HEK293 (cell line): ENCODE results near the gene PANK4.

Source experiments
- CTCF ChIP-seq: fragments of 450-650 bp; formaldehyde crosslinking; IDR thresholded peaks from 2 replicates; pipeline ENCODE4 v1.5.1; 2016; ENCODE audit warnings: missing biosample characterization, missing genetic modification characterization
- HOXA7 ChIP-seq: sonication (generic); formaldehyde crosslinking; IDR thresholded peaks from 2 replicates; pipeline ENCODE4 v1.8.1; 2022; ENCODE audit warnings: missing genetic modification reagents, borderline replicate concordance
- KLF10 ChIP-seq: fragments of 450-650 bp; IDR thresholded peaks from 2 replicates; pipeline ENCODE4 v1.5.1; 2018; ENCODE audit warnings: missing biosample characterization, mild to moderate bottlenecking, missing genetic modification characterization
- KLF17 ChIP-seq: fragments of 450-650 bp; formaldehyde crosslinking; IDR thresholded peaks from 2 replicates; pipeline ENCODE4 v1.5.1; 2016; ENCODE audit warnings: missing biosample characterization, missing genetic modification characterization
- KLF8 ChIP-seq: fragments of 450-650 bp; formaldehyde crosslinking; IDR thresholded peaks from 2 replicates; pipeline ENCODE4 v1.5.1; 2016; ENCODE audit warnings: missing biosample characterization, missing genetic modification characterization
- ZBTB10 ChIP-seq: fragments of 450-650 bp; formaldehyde crosslinking; IDR thresholded peaks from 2 replicates; pipeline ENCODE4 v1.5.1; 2016; ENCODE audit warnings: missing biosample characterization, missing genetic modification characterization
- ZBTB26 ChIP-seq: fragments of 450-650 bp; formaldehyde crosslinking; optimal IDR thresholded peaks from 2 replicates; pipeline ENCODE3; 2016; ENCODE audit warnings: missing biosample characterization, mild to moderate bottlenecking, missing genetic modification characterization
- ZBTB49 ChIP-seq: fragments of 450-650 bp; formaldehyde crosslinking; IDR thresholded peaks from 2 replicates; pipeline ENCODE4 v1.5.1; 2016; ENCODE audit warnings: missing biosample characterization, missing genetic modification characterization, low read depth
- ZEB2 ChIP-seq: fragments of 450-650 bp; formaldehyde crosslinking; IDR thresholded peaks from 2 replicates; pipeline ENCODE4 v1.5.1; 2016; ENCODE audit warnings: missing biosample characterization, missing genetic modification characterization
- ZNF121 ChIP-seq: fragments of 450-650 bp; formaldehyde crosslinking; IDR thresholded peaks from 2 replicates; pipeline ENCODE4 v1.5.1; 2016; ENCODE audit warnings: missing biosample characterization, missing genetic modification characterization
- ZNF274 ChIP-seq, 2 experiments: fragments of 200-500 bp in 1 of 2; fragments of 450-650 bp in 1 of 2; sonication (Bioruptor generic) in 1 of 2; formaldehyde crosslinking in 1 of 2; IDR thresholded peaks; 2 replicates each; pipeline versions ENCODE4 v1.5.1 to v1.6.1; 2014 to 2016; ENCODE audit warnings: borderline replicate concordance in 1 of 2, inconsistent platforms in 1 of 2, low read length in 1 of 2, missing biosample characterization in 1 of 2, missing genetic modification characterization in 1 of 2
- ZNF521 ChIP-seq: fragments of 450-650 bp; formaldehyde crosslinking; IDR thresholded peaks from 2 replicates; pipeline ENCODE4 v1.5.1; 2017; ENCODE audit warnings: missing biosample characterization, mild to moderate bottlenecking, missing genetic modification characterization
- ZNF660 ChIP-seq: fragments of 450-650 bp; IDR thresholded peaks from 2 replicates; pipeline ENCODE4 v1.5.1; 2018; ENCODE audit warnings: missing biosample characterization, mild to moderate bottlenecking, missing genetic modification characterization
- ZSCAN4 ChIP-seq: fragments of 450-650 bp; formaldehyde crosslinking; IDR thresholded peaks from 2 replicates; pipeline ENCODE4 v1.5.1; 2017; ENCODE audit warnings: missing biosample characterization, missing genetic modification characterization

Gene PANK4

GRCh38 chr1:2548068-2548589 lies 21.7 kb upstream of the PANK4 start (continued):
- no peak for TF ChIP-seq ZSCAN4 (tag by site-specific recombination)
- peak; percentile 69; the same call in 1 of the 2 replicates for TF ChIP-seq ZEB2
- TF ChIP-seq ZBTB26 (tag by site-specific recombination) = no peak
- TF ChIP-seq KLF17 (tag by site-specific recombination) = 0 out of 2 replicates have a peak, but pooled peaks have one; percentile 28
- no peak for TF ChIP-seq HOXA7
- no peak for TF ChIP-seq ZNF274 (IDR thresholded peaks at IDR 0.05; ENCODE audit: low read length)
- no peak for TF ChIP-seq ZNF274 (tag by site-specific recombination; IDR thresholded peaks at IDR 0.05; ENCODE audit: borderline replicate concordance)
- peak; percentile 88 for TF ChIP-seq CTCF (tag by site-specific recombination)
- TF ChIP-seq KLF10 (tag by site-specific recombination) = no peak
- TF ChIP-seq ZNF521 = no peak
- TF ChIP-seq ZNF660 (tag by site-specific recombination) = no peak
- TF ChIP-seq ZNF121 (tag by site-specific recombination) = no peak
- TF ChIP-seq ZBTB49 = no peak
- peak; percentile 40; the same call in 1 of the 2 replicates for TF ChIP-seq ZBTB10
- TF ChIP-seq KLF8 (tag by site-specific recombination) = peak; percentile 62
